GM19463 (cell line): ENCODE data around the gene CCDC190.
A peak's percentile ranks its signal among the peaks of the same experiment; 100 is the strongest.
"Not testable (repeated sequence)": the region's sequence is repeated elsewhere in the genome, so short reads cannot be mapped to it uniquely, and the experiment has no call there.

Source experiments
- ATAC-seq: cut with Tn5 transposase; IDR thresholded peaks from one replicate; pipeline ENCODE4 v1.9.1; 2021; ENCODE audit warnings: mild to moderate bottlenecking, moderate library complexity; ENCODE audit not compliant: unreplicated experiment

Gene CCDC190

GRCh38 chr1:162878000-162878596 is 17.1 kb upstream of the CCDC190 start:
- no peak for ATAC-seq

DNA sequence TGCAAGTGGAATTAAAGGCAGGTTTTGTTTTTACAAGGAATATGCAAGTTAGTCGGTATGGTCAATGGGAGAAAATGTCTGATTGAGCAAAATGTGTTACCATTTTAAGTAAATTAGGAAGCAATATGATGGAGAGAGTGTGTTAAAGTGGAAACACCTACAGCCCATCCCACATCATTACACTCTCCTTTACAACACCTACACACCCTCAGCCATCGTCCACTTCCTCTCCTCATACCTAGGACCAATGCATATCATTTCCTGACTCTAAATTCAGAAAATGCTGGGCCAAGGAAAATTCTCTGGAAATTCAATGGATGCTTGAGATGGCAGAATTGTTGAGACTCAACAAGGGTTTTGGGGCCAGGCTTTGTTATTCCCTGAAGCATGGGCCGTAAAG is 16.4 kb upstream of the CCDC190 start:
- ATAC-seq, result no peak

- no peak for ATAC-seq
Measured at GRCh38 chr1:162876751-162877150, 15.8 kb upstream of the CCDC190 start.

DNA sequence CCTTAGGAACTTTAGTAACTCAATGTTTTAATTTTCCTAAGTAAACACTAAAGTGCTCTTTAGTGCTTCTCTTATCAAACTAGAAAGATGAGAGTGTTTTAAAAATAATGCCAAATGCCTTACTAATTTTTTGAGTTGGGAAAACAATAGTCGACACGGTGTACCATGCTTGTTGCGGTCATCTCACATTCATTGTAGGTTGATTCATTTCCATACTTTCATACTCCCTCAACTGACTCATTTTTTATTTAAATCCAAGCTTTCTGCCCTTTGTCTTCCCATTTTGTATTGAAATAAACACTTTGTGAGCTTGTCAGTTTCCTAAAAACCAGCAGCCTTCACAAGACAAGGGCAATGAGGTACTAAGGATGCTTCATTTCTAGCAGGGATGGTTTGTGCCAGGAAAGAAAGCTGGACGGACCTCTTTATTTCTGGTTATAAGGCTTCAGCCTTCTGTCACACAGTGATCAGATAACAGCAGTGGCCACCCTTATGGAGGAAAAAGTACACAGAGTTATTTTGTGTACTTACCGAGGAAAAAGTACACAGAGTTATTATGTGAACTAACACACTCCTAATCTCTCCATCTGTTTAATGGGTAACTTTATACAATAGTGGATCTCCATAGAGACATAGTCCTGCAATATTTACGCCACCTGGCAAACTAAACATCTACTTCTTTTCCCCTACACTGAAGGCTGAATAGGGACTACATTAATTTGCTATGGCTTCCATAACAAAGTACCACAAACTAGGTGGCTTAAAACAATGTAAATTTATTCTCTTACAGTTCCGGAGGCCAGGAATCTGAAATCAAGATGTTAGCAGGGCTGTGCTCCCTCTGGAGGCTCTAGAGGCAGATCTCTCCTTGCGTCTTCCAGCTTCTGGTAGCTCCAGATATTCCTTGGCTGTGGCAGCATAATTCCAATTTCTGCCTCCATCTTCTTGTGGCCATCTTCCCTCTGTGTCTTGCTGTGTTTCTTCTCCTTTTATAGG is 13.0 kb upstream of the CCDC190 start:
- ATAC-seq, result no peak

- ATAC-seq, result no peak
Measured at GRCh38 chr1:162872981-162873380, 12.0 kb upstream of the CCDC190 start.

- ATAC-seq, result not testable (repeated sequence)
Measured at GRCh38 chr1:162871417-162871816, 10.4 kb upstream of the CCDC190 start.

DNA sequence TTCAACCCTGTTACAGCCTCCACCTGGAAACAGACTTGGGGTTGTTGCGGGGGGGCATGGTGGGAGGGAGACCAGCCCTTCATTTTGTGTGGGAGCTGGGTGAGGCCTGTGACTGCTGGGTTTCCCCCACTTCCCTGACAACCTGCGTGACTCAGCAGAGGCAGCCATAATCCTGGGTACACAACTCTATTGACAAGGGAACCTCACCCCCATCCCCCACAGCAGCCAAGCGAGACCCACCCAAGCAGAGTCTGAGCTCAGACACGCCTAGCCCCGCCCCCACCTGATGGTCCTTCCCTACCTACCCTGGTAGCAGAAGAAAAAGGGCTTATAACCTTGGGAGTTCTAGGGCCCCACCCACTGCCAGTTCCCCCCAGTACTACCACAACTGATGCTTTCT is 8.0 kb upstream of the CCDC190 start:
- ATAC-seq, result no peak

DNA sequence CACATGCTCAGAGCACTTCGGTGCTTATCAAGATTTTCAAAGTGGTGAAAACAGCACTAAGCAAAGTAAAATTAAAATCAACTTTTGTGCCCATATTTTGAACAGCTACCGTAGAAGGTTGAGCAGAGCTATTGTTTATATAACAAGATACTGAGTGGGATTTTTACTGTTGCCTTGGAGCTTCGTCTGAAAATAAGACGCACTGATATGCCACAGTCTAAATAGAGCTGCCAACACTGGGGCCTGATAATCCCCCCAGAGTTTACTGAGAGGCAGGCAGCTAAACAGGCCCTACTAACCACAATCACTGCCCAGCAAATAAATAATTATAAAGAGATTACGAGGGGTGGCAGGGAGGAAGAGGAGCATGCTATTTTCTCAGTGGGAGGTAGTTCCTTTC is 650 bp upstream of the CCDC190 start:
- no peak for ATAC-seq

DNA sequence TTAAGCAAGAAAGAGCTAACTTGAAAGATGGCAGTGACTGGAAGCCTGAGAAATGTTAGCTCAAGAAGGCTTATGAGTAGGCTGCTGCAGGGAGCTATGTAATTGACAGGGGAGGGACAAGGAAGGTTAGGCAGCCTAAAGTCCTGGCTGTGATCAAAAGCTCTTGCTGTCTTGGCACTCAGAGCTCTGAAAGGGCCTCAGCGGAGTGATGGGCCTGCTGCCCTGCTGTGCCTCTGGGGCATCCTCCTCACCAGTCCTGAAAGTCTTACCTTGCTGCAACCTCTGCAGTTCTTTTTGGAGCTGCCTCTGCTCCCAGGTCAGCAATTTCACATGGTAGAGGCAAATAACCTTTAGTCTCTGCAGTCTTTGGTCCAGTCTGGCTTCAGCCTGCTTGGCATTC is 1.8 kb downstream of the CCDC190 start:
- no peak for ATAC-seq

DNA sequence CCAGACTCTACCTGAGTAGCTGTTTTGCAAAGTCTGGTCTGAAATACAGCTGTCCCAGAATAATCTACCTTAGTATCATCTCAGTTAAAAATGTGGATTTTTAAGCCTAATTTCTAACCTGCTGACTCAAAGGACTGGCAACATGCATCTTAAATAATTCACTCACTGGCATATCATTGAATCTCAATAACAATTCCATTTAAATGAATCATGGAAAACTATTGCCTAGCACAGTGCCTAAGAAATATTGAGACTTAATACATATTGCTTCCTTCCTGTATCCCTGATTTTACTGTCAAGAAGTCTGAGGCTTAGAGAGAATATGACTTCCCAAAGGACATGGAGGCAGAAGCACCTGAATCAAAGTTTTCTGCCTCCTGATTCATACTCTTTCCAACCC is 3.1 kb downstream of the CCDC190 start:
- ATAC-seq, result no peak

GRCh38 chr1:162856260-162856659 is 4.7 kb downstream of the CCDC190 start:
- ATAC-seq, result no peak

- ATAC-seq, result no peak
Measured at GRCh38 chr1:162855461-162856150, 5.4 kb downstream of the CCDC190 start.

DNA sequence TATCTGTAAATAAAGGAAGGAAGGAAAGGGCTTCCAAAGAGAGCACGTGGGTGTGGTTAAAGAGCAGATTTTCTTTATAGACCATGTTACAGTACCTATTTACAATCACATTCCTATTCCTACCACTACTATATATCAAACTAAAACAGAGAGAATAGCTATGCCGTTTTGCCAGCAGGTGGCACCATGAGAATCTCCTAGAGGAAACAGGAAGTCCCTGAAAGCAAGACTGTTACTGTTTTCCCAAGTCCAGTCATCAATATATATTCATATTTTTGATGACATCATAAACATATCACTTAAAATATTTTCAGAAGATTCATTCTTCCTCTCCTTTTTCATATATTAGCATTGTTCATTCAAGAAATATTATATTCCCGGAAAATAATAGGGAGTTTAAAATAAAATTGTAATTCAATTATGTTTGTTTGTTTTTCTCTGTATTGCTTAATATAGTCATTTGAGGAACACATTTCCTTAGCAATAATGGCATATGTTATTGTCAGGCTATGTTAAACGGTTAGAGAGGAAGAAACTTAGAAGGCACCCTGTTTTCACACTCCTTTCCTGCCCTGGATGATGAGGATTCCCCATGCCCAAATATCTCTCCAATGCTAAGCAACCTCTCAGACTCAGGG is 6.6 kb downstream of the CCDC190 start:
- ATAC-seq, result peak; percentile 81

DNA sequence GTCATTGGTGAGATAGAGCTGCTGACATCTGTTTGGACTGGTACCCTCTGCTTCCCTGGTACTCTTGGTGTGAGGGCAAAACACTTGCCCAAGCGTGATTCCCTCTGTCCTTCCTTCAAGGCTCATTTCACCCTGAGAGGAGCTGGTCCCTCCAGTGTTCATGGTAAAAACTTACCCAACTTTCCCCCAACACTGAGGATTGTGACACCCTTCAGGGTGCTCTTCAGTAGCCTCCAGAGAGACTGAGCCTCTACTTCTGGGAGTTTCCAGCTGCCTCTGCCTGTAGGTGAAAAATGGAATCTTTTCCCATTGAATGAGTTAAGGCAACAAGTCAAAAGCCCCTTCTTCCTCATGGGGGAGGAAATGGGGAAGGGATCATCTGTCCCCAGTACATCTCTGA is 9.6 kb downstream of the CCDC190 start:
- ATAC-seq, result no peak

DNA sequence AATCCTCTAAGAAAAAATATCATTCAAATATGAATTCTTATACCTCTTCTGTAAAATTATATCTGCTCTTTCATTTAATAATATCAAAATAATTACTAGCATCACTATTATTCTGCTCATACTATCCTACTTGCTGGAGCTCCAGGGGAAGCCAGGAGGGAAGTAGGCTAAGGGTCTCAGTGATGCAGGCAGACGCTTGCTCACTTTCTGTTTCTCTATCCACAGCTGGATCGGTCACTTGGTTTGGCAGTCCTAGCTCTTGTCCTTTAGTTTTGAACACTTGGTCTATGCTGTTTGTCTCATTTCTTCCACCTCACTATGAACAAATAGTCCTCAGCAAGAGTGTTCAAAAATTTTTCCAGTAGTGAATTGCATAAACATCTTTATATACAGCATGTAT is 11.3 kb downstream of the CCDC190 start:
- ATAC-seq, result no peak

DNA sequence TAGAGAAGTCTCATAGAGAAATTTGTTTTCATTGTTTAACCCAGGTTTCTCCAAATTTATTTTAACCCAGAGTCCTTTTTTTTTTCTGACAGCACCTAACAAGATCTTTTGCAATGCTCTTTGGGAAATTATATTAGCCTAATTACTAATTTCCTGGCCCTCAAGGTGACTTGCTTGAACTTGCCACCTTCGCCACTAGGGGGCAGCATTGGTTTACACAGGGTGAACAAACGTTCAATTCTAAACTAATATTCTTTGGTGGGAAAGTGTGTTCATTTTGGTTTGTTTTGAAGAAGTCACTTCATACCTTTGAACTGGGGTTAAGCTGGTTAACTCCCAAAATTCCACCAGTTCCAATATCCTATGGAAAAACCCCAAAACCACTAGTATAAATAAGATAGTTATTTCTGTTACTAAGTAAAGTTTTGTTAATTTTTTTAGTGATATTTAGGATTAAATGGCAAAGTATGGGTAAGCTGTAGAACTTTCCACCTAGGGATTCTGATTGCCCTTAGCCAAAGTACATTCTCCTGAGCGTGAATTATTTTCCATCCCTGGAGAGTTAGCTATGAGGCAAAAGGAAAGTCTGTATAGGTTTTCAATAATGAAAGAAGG is 13.0 kb downstream of the CCDC190 start:
- ATAC-seq, result peak; percentile 66

DNA sequence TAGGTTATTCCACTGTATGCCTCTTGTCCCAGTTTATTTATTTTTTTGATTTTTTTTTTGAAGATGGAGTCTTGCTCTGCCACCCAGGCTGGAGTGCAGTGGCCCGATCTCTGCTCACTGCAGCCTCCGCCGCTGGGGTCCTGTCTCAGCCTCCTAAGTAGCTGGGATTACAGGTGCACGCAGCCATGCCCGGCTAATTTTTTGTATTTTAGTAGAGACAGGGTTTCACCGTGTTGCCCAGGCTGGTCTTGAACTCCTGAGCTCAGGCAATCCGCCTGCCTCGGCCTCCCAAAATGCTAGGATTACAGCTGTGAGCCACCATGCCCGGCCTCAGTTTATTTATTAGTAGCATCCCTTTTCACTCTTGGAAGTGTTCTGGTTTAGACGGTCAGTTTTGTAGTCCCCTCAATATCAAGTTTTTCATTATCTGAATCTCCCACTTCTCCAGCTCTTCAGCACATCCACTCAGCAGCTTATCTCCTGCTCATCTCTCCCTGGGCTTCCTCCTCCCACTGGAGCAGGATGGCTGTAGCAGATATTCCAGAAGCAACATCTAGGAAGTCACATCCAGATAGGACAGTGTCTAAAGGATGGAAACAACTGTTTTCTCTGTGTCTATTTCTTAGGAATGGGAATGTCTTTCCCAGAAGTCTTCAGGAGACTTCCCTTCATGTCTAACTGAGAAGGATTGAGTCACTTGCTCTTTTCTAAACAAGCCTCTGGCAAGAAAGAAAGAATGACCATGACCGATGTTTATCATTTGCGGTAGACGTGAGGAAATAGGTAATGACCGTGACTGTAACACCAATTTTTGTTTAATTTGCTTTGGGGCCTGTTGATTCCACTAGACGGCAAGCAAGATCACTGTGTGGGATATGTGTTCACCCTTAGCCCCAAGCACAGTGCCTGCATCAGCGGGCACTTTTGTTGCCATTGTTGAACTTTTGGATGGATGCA is 14.4 kb downstream of the CCDC190 start:
- ATAC-seq, result no peak

DNA sequence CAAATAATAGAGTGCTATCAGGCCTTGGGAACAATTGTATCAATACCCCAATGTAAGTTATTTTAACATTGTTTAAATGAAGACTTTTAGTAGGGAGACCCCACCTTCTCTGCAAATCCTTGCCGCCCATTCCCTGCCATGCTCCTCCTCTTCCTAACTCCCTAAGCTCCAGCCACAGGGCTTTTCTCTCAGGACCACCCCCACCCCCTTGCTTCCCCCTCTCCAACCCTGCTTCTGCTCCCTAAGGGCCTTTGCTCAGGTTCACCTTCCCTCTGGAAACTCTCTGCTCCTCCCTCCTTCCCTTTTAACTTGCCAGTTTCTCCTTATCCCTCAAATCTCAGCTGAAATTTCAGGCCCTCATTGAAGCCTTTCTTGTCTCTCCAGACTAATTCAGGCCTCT is 16.8 kb downstream of the CCDC190 start:
- ATAC-seq, result no peak

- ATAC-seq, result no peak
Measured at GRCh38 chr1:162840250-162840839, 20.6 kb downstream of the CCDC190 start.
